Measurements from ENCODE around the gene FKBP9.
A peak's percentile ranks its signal among the peaks of the same experiment; 100 is the strongest.
"Not testable (repeated sequence)": the region's sequence is repeated elsewhere in the genome, so short reads cannot be mapped to it uniquely, and the experiment has no call there.

FKBP9 gene, protein sequence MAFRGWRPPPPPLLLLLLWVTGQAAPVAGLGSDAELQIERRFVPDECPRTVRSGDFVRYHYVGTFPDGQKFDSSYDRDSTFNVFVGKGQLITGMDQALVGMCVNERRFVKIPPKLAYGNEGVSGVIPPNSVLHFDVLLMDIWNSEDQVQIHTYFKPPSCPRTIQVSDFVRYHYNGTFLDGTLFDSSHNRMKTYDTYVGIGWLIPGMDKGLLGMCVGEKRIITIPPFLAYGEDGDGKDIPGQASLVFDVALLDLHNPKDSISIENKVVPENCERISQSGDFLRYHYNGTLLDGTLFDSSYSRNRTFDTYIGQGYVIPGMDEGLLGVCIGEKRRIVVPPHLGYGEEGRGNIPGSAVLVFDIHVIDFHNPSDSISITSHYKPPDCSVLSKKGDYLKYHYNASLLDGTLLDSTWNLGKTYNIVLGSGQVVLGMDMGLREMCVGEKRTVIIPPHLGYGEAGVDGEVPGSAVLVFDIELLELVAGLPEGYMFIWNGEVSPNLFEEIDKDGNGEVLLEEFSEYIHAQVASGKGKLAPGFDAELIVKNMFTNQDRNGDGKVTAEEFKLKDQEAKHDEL
- 0 reads per million in 3 donors for total RNA-seq

DNA sequence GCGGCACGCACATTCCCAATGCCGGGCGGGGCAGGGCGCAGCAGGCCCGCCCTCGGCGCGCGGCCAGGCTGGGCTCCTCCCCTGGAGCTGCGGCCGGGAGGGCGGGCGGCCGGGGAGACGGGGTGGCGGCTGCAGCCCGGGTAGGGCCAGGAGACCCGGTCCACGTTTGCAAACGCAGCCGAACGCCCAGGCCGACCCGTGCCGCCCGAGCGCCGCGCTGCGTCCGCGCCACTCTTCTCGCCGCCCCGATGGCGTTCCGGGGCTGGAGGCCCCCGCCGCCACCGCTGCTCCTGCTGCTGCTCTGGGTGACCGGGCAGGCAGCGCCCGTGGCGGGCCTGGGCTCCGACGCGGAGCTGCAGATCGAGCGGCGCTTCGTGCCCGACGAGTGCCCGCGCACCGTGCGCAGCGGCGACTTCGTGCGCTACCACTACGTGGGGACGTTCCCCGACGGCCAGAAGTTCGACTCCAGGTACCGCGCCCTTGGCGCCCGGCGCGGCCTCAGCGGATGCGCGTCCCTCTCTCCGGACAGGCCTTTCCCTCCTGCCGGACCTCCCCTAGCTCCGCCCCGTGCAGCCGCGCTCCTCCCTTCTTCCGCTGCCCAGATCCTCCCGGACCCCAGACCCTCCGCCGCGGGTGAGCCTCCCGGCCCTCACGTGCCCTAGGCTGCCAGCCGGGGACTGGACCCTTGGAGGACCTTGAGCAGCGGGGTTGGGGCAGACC lies at the start of gene FKBP9:
TSS of gene FKBP9 (plus strand) at position 115 of the 720 bp plus-strand sequence. CDS start at position 249, 134 bp downstream.
- no peak for DNase-seq
- no peaks in the 10 kb centered on the region for H3K36me3 ChIP-seq (ENCODE audit: control insufficient read depth, insufficient read depth, low read length)
- no peaks in the 10 kb centered on the region for H3K9me3 ChIP-seq (ENCODE audit: control insufficient read depth, low read length)
- H3K4me3 ChIP-seq (ENCODE audit: insufficient read depth, low read depth, low read length, poor library complexity, severe bottlenecking), result peak within 1 kb of the TSS; percentile 36
- no peak within 1 kb of the TSS for H3K27ac ChIP-seq (ENCODE audit: insufficient read depth, low read length, poor library complexity, severe bottlenecking)
- peaks cover 11% of the 10 kb centered on the region for H3K4me1 ChIP-seq (ENCODE audit: control insufficient read depth, insufficient read depth, low read length, poor library complexity, severe bottlenecking)
- H3K27me3 ChIP-seq (replicated peaks; ENCODE audit: control insufficient read depth, insufficient read depth, low read length, poor library complexity, severe bottlenecking), result peaks cover 9% of the 10 kb centered on the region

DNA sequence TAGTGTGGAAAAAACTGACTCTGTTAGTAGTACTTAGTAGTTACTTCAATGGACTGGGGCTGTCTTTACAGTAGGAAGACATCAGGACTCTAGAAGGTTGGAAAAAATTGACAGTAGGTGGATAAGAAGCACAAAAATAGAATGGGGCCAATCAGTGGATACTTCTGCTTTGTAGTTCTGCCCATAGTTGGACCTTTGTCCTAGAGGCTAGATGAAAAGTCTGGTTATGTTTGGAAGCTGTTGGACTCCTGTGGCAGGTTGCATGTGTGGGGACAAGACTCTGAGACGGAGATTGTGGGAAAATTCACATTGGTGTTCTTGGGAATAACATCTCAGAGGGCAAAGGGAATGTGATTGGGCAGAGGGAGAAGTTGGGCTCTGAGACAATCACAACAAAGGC lies 47.0 kb upstream of the FKBP9 start:
- no peak overlapping the region for H3K27ac ChIP-seq (ENCODE audit: insufficient read depth, low read length, poor library complexity, severe bottlenecking)
- H3K4me1 ChIP-seq (ENCODE audit: control insufficient read depth, insufficient read depth, low read length, poor library complexity, severe bottlenecking), result peaks cover 4% of the 10 kb centered on the region
- H3K27me3 ChIP-seq (replicated peaks; ENCODE audit: control insufficient read depth, insufficient read depth, low read length, poor library complexity, severe bottlenecking), result no peaks in the 10 kb centered on the region
- no peak overlapping the region for H3K4me3 ChIP-seq (ENCODE audit: insufficient read depth, low read depth, low read length, poor library complexity, severe bottlenecking)
- H3K9me3 ChIP-seq (ENCODE audit: control insufficient read depth, low read length), result no peaks in the 10 kb centered on the region
- no peaks in the 10 kb centered on the region for H3K36me3 ChIP-seq (ENCODE audit: control insufficient read depth, insufficient read depth, low read length)
- DNase-seq, result no peak

DNA sequence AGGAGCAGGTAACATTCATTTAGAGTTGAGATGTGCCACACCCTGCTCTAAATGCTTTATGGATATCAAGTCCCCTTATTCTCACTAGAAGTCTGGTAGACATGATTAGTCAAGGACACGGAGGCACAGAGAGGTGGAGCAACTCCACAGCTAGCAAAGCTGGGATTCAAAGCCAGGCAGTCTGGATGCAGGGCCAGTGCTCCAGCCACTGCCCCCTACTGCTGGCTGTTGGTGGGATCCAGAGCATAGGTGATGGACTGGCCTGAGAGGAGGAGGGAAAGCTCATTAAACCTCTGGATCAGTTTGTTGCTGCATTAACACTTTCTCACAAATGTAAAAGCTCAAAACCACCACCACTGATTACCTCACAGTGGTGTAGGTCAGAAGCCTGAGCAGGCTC lies 43.1 kb upstream of the FKBP9 start:
- no peak for DNase-seq
- no peak overlapping the region for H3K27ac ChIP-seq (ENCODE audit: insufficient read depth, low read length, poor library complexity, severe bottlenecking)
- no peaks in the 10 kb centered on the region for H3K36me3 ChIP-seq (ENCODE audit: control insufficient read depth, insufficient read depth, low read length)
- no peaks in the 10 kb centered on the region for H3K4me1 ChIP-seq (ENCODE audit: control insufficient read depth, insufficient read depth, low read length, poor library complexity, severe bottlenecking)
- H3K9me3 ChIP-seq (ENCODE audit: control insufficient read depth, low read length), result no peaks in the 10 kb centered on the region
- H3K27me3 ChIP-seq (replicated peaks; ENCODE audit: control insufficient read depth, insufficient read depth, low read length, poor library complexity, severe bottlenecking), result no peaks in the 10 kb centered on the region
- no peak overlapping the region for H3K4me3 ChIP-seq (ENCODE audit: insufficient read depth, low read depth, low read length, poor library complexity, severe bottlenecking)

DNA sequence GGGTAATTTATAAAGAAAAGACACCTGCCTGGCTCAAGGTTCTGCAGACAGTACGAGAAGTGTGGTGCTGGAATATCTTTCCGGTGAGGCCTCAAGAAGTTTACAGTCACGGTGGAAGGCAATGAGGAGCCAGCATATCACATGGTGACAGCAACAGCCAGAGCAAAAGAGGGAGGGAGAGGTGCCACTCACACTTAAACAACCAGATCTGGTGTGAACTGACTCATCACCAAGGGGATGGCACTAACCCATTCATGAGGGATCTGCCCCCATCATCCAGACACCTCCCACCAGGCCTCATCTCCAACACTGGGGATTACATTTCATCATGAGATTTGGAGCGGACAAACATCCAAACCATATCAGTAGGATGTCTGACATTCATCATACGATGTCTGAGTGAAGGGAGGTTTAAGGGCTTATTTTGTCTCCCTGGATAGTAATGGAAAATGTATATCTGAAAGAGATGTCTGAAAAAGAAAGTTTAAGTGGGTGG lies 42.2 kb upstream of the FKBP9 start:
- no peak overlapping the region for H3K27ac ChIP-seq (ENCODE audit: insufficient read depth, low read length, poor library complexity, severe bottlenecking)
- H3K4me1 ChIP-seq (ENCODE audit: control insufficient read depth, insufficient read depth, low read length, poor library complexity, severe bottlenecking), result no peaks in the 10 kb centered on the region
- no peaks in the 10 kb centered on the region for H3K36me3 ChIP-seq (ENCODE audit: control insufficient read depth, insufficient read depth, low read length)
- no peak for DNase-seq
- no peaks in the 10 kb centered on the region for H3K9me3 ChIP-seq (ENCODE audit: control insufficient read depth, low read length)
- no peaks in the 10 kb centered on the region for H3K27me3 ChIP-seq (replicated peaks; ENCODE audit: control insufficient read depth, insufficient read depth, low read length, poor library complexity, severe bottlenecking)
- no peak overlapping the region for H3K4me3 ChIP-seq (ENCODE audit: insufficient read depth, low read depth, low read length, poor library complexity, severe bottlenecking)

DNA sequence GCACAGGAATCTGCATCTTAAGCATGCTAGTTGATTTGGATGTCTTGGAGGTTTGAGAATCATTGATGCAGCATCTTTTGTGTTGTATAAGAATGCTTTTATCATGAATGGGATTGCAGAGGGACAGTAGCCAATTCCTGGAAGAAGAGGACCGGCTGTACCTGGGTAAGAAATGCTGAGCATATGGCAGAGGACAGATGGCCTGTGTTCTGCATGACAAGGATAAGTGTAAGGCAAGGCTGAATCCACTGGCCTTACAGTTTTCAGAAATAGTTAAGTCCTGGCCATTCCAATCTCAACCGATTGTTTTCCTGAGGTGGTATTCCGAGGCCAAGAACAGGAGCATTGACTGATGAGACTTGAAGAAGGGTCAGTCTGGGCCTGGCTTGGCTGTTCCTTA lies 41.2 kb upstream of the FKBP9 start:
- Histone ChIP-seq H3K4me1 (ENCODE audit: control insufficient read depth, insufficient read depth, low read length, poor library complexity, severe bottlenecking) (no peaks in the 10 kb centered on the region), H3K4me3 (ENCODE audit: insufficient read depth, low read depth, low read length, poor library complexity, severe bottlenecking) (no peak overlapping the region), H3K9me3 (ENCODE audit: control insufficient read depth, low read length) (no peaks in the 10 kb centered on the region), H3K36me3 (ENCODE audit: control insufficient read depth, insufficient read depth, low read length) (no peaks in the 10 kb centered on the region), H3K27me3 (replicated peaks; ENCODE audit: control insufficient read depth, insufficient read depth, low read length, poor library complexity, severe bottlenecking) (no peaks in the 10 kb centered on the region), H3K27ac (ENCODE audit: insufficient read depth, low read length, poor library complexity, severe bottlenecking) (no peak overlapping the region)
- DNase-seq, result no peak

DNA sequence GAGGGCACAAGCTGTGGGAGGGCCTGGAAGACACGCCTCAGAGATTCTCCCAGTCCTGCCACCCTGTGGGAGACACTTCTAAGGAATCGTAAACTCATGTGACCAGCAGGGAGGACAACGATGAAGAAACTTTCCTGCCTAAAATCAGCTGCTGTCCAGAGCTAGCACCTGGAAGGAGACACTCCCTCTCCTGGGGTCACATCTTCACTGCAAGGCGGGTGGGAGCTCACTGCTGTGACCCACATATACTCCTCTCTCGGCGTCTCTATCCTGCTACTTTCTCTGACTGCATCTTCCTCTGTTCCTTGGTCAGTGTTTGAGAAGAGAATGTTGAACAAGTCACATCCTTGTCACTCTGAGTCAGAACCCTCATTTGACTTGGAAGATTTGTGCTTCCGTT lies 40.2 kb upstream of the FKBP9 start:
- not testable (repeated sequence) for H3K9me3 ChIP-seq (ENCODE audit: control insufficient read depth, low read length); H3K4me3 ChIP-seq (ENCODE audit: insufficient read depth, low read depth, low read length, poor library complexity, severe bottlenecking); DNase-seq; H3K4me1 ChIP-seq (ENCODE audit: control insufficient read depth, insufficient read depth, low read length, poor library complexity, severe bottlenecking); H3K27ac ChIP-seq (ENCODE audit: insufficient read depth, low read length, poor library complexity, severe bottlenecking); H3K27me3 ChIP-seq (replicated peaks; ENCODE audit: control insufficient read depth, insufficient read depth, low read length, poor library complexity, severe bottlenecking); H3K36me3 ChIP-seq (ENCODE audit: control insufficient read depth, insufficient read depth, low read length)

DNA sequence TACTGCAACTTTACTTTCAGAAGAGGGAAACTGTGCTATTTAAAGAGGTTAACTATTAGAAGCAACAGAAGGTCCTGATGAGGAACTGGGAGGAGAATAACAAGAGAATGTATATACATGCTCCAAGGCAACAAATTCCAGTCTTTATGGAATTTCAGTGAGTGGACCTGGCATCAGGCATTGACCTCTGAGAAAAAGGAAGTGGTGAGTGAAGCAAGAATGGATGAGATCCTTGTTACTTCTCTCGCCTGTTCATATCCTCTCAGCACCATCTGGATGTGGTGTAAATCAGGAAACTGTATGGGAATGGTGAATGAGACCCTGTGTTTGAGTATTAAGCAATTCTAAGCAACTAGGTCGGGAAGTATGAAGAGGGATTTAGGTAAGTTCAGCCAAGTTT lies 35.3 kb upstream of the FKBP9 start:
- DNase-seq, result no peak
- H3K36me3 ChIP-seq (ENCODE audit: control insufficient read depth, insufficient read depth, low read length), result no peaks in the 10 kb centered on the region
- H3K27me3 ChIP-seq (replicated peaks; ENCODE audit: control insufficient read depth, insufficient read depth, low read length, poor library complexity, severe bottlenecking), result no peaks in the 10 kb centered on the region
- no peaks in the 10 kb centered on the region for H3K9me3 ChIP-seq (ENCODE audit: control insufficient read depth, low read length)
- no peak overlapping the region for H3K4me3 ChIP-seq (ENCODE audit: insufficient read depth, low read depth, low read length, poor library complexity, severe bottlenecking)
- no peaks in the 10 kb centered on the region for H3K4me1 ChIP-seq (ENCODE audit: control insufficient read depth, insufficient read depth, low read length, poor library complexity, severe bottlenecking)
- H3K27ac ChIP-seq (ENCODE audit: insufficient read depth, low read length, poor library complexity, severe bottlenecking), result no peak overlapping the region

DNA sequence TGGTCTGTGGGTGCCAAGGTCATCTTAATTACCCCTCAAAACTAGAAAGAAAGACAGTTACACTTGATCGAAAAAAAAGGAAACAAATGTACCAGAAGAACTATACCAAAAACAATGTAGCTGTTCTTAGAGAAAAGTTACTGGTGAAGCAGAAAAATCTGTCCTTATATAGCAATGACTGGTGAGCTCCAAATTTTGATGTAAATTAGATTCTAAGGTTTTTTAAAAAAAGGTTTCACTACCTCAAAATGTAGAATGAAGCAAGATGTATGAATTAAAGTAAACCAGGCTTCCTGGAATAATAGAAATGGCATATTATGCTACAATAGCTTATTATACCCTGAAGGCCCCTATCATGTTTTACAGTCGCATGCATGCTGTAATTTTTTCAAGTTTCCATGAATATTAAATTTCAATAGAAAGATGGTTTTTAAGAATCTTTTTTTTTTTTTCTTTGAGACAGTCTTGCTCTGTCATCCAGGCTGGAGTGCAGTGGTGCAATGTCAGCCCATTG lies 28.4 kb upstream of the FKBP9 start:
- H3K4me1 ChIP-seq (ENCODE audit: control insufficient read depth, insufficient read depth, low read length, poor library complexity, severe bottlenecking), result no peaks in the 10 kb centered on the region
- H3K36me3 ChIP-seq (ENCODE audit: control insufficient read depth, insufficient read depth, low read length), result peaks cover 3% of the 10 kb centered on the region

DNA sequence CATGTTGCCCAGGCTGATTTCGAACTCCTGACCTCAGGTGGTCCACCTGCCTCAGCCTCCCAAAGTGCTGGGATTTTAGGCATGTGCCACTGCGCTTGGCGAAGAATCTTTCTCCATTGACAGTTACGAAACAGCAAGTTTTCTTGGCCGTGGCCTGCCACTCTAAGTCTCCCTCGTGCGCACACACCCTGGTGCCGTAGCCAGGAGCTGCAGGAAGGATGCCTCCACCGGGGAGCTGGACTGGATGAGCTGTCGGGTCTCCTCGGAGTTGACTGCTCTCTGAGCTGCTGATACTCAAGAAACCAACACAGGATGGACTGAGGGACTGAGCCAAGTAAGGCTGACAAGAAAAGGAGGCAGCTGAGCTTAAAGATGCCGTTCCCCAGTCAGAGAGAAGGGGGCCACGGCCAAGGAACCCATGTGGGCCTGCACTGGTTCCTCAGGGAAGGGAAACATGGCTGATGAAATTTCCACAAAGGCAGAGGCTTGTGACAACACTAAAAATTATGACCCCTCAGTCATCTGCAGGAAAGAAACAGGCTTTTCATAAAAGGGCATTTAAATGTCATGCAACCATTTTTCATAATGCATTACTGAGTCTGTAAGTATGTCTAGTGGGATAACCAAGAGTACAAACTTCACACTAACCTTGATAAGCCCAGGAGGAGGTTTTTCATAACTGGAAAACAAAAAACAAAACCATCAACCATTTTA lies 27.7 kb upstream of the FKBP9 start:
- DNase-seq, result no peak
- Histone ChIP-seq H3K36me3 (ENCODE audit: control insufficient read depth, insufficient read depth, low read length) (peaks cover 3% of the 10 kb centered on the region), H3K4me3 (ENCODE audit: insufficient read depth, low read depth, low read length, poor library complexity, severe bottlenecking) (no peak overlapping the region), H3K9me3 (ENCODE audit: control insufficient read depth, low read length) (no peaks in the 10 kb centered on the region), H3K27me3 (replicated peaks; ENCODE audit: control insufficient read depth, insufficient read depth, low read length, poor library complexity, severe bottlenecking) (no peaks in the 10 kb centered on the region), H3K27ac (ENCODE audit: insufficient read depth, low read length, poor library complexity, severe bottlenecking) (no peak overlapping the region), H3K4me1 (ENCODE audit: control insufficient read depth, insufficient read depth, low read length, poor library complexity, severe bottlenecking) (no peaks in the 10 kb centered on the region)

More for the DNA sequence above, 28.4 kb upstream of the FKBP9 start:
- no peak for DNase-seq
- H3K4me3 ChIP-seq (ENCODE audit: insufficient read depth, low read depth, low read length, poor library complexity, severe bottlenecking), result no peak overlapping the region
- no peaks in the 10 kb centered on the region for H3K9me3 ChIP-seq (ENCODE audit: control insufficient read depth, low read length)
- H3K27ac ChIP-seq (ENCODE audit: insufficient read depth, low read length, poor library complexity, severe bottlenecking), result no peak overlapping the region
- no peaks in the 10 kb centered on the region for H3K27me3 ChIP-seq (replicated peaks; ENCODE audit: control insufficient read depth, insufficient read depth, low read length, poor library complexity, severe bottlenecking)
